DND-41 (cell line): ENCODE data around the gene TSPO.

ENCODE experiments used
- EZH2 ChIP-seq: IDR thresholded peaks from 3 replicates; pipeline ENCODE4 v1.6.1; 2012; ENCODE audit warnings: borderline replicate concordance, low read depth, mild to moderate bottlenecking, moderate library complexity, low read length, inconsistent platforms; ENCODE audit not compliant: severe bottlenecking
- TF ChIP-seq, protein P1 (sequence below): IDR thresholded peaks from 2 replicates; pipeline ENCODE4 v1.5.1; 2012; ENCODE audit warnings: borderline replicate concordance, low read length, moderate library complexity, mild to moderate bottlenecking; ENCODE audit not compliant: poor library complexity, severe bottlenecking; ENCODE audit errors: extremely low read depth

DNA sequence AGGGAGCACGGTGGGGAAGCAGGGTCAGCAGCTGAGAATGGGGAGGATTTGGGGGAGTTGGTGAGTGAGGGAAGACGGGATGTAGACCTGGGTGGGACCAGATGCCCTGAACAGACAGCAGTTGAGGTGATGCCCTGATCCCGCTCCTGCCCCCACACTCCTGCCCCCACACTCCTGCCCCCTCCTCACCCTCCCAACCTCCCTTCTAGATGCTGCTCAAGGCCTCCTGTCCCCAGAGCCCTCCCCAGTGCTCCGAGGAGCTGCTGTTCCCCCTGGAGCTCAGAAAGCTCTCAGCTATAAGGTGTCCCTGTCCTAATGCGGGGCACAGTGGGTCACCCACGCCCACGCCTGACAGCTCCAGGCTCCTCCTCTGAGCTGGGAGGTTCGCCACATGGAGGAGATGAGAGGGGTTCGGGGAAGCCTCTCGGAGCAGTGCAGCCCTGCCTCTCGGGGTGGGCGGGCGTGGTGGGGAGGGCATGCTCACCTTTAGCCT lies 60.6 kb downstream of the TSPO start:
- TF ChIP-seq, protein P1, sequence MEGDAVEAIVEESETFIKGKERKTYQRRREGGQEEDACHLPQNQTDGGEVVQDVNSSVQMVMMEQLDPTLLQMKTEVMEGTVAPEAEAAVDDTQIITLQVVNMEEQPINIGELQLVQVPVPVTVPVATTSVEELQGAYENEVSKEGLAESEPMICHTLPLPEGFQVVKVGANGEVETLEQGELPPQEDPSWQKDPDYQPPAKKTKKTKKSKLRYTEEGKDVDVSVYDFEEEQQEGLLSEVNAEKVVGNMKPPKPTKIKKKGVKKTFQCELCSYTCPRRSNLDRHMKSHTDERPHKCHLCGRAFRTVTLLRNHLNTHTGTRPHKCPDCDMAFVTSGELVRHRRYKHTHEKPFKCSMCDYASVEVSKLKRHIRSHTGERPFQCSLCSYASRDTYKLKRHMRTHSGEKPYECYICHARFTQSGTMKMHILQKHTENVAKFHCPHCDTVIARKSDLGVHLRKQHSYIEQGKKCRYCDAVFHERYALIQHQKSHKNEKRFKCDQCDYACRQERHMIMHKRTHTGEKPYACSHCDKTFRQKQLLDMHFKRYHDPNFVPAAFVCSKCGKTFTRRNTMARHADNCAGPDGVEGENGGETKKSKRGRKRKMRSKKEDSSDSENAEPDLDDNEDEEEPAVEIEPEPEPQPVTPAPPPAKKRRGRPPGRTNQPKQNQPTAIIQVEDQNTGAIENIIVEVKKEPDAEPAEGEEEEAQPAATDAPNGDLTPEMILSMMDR, result no peak
- no peak for TF ChIP-seq EZH2
